ENCODE measurements around the gene MS4A15. TPM values are rescaled to one million over a fixed set of nuclear protein-coding genes. Genes with fewer than 3 reads are reported as not detected.
"Not testable (repeated sequence)": the region's sequence is repeated elsewhere in the genome, so short reads cannot be mapped to it uniquely, and the experiment has no call there.

The MS4A15 gene
- total RNA-seq, 1 donor from 2014 or later = not detected

DNA sequence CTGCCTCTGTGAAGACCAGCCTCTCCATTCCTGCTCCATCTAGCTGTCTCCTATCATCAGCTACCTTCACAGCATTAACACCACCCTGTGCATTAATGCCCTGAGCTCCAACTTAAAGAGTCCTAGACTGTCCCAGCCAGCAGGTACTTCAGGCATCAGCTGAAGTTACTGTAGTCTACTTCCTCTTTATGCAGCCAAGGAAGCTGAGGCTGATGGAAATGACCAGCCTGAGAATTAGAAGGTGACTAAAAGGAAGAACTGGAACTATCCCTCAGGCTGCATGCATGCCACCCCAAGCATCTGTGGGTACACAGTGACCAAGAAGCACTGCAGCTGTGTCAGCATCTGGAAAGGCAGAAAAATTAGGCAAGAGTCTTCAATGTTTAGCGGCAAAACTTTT, 56.7 kb downstream of the MS4A15 start:
- no peaks in the 10 kb centered on the region for H3K27me3 ChIP-seq (ENCODE audit: control insufficient read depth, insufficient read depth, low read length)
- TF ChIP-seq, protein P1, sequence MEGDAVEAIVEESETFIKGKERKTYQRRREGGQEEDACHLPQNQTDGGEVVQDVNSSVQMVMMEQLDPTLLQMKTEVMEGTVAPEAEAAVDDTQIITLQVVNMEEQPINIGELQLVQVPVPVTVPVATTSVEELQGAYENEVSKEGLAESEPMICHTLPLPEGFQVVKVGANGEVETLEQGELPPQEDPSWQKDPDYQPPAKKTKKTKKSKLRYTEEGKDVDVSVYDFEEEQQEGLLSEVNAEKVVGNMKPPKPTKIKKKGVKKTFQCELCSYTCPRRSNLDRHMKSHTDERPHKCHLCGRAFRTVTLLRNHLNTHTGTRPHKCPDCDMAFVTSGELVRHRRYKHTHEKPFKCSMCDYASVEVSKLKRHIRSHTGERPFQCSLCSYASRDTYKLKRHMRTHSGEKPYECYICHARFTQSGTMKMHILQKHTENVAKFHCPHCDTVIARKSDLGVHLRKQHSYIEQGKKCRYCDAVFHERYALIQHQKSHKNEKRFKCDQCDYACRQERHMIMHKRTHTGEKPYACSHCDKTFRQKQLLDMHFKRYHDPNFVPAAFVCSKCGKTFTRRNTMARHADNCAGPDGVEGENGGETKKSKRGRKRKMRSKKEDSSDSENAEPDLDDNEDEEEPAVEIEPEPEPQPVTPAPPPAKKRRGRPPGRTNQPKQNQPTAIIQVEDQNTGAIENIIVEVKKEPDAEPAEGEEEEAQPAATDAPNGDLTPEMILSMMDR (IDR thresholded peaks at IDR 0.05; ENCODE audit: insufficient read depth, low read length, severe bottlenecking) = no peak
- no peaks in the 10 kb centered on the region for H3K36me3 ChIP-seq (ENCODE audit: control insufficient read depth, insufficient read depth, low read length)
- H3K4me3 ChIP-seq (ENCODE audit: low read depth, low read length) = no peak overlapping the region
- FAIRE-seq (peak; percentile 36), DNase-seq (ENCODE audit: low read depth) (no peak)

DNA sequence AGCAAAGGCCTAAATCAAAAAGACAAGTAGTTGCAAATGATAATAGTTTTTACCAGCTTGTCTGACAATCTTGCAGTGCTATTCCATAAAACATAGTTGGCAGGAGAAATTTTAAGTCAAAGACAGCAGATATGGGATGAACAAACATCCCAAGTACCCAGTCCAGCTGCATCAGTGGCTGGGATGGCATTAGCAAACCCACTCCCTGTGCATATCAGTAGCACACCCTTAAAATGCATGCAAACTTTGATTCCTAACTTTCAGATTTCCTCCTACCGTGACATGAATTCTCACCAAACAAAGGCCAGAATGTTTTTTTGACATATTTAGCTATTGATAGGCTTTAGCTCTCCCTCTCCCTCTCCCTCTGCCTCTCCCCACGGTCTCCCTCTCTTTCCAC, 57.4 kb downstream of the MS4A15 start:
- no peak for FAIRE-seq
- TF ChIP-seq, protein P1 (IDR thresholded peaks at IDR 0.05; ENCODE audit: insufficient read depth, low read length, severe bottlenecking) = no peak
- Histone ChIP-seq H3K36me3 (ENCODE audit: control insufficient read depth, insufficient read depth, low read length) (no peaks in the 10 kb centered on the region), H3K27me3 (ENCODE audit: control insufficient read depth, insufficient read depth, low read length) (no peaks in the 10 kb centered on the region), H3K4me3 (ENCODE audit: low read depth, low read length) (no peak overlapping the region)
- no peak for DNase-seq (ENCODE audit: low read depth)

DNA sequence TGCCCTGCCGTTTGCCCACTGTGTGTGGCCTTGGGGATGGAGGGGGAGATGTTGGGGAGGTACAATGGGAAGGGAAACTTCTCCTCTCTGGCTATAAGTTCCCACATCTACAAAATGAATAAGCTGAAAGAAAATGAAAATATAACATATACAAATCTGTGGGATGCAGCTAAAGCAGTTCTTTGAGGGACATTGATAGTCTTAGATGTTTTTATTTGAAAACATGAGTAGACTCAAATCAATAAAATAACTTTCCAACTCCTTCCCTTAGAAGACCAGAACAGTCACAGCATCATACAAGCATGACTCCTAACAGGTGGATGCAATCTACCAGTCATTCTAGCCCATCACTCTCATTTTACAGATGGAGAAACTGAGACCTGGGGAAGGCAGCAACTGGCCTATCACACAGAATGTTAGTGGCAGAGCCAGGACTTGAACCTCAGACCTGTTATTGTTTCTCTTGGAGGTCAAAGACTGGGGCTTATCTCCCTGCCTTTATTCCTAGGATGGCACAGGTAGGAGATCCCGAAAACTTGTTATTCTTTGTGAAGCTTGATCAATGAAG, 60.0 kb downstream of the MS4A15 start:
- Histone ChIP-seq H3K4me3 (ENCODE audit: low read depth, low read length) (no peak overlapping the region), H3K36me3 (ENCODE audit: control insufficient read depth, insufficient read depth, low read length) (no peaks in the 10 kb centered on the region), H3K27me3 (ENCODE audit: control insufficient read depth, insufficient read depth, low read length) (no peaks in the 10 kb centered on the region)
- FAIRE-seq = peak; percentile 28
- TF ChIP-seq, protein P1 (IDR thresholded peaks at IDR 0.05; ENCODE audit: insufficient read depth, low read length, severe bottlenecking) = no peak
- DNase-seq (ENCODE audit: low read depth) = no peak

DNA sequence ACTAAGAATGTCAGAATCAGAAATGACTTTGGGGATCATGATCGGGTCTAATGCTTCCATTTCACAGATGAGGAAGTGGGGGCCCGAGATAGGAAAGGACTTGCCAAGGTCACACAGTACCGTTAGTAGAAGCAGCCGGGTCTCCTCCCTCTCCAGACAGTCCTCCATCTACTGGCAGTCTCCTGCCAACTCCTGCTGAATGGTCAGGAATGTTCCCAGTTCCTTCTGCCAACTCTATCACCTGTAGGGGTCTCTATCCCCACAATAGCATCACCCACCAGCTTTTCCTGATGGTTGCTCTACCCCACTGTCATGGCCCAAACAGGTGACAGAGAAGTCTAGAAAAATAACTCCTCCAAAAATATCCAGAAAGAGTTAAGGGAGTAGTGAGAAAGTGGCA, 61.4 kb downstream of the MS4A15 start:
- no peak for FAIRE-seq
- H3K4me3 ChIP-seq (ENCODE audit: low read depth, low read length) = no peak overlapping the region
- TF ChIP-seq, protein P1 (IDR thresholded peaks at IDR 0.05; ENCODE audit: insufficient read depth, low read length, severe bottlenecking) = no peak

DNA sequence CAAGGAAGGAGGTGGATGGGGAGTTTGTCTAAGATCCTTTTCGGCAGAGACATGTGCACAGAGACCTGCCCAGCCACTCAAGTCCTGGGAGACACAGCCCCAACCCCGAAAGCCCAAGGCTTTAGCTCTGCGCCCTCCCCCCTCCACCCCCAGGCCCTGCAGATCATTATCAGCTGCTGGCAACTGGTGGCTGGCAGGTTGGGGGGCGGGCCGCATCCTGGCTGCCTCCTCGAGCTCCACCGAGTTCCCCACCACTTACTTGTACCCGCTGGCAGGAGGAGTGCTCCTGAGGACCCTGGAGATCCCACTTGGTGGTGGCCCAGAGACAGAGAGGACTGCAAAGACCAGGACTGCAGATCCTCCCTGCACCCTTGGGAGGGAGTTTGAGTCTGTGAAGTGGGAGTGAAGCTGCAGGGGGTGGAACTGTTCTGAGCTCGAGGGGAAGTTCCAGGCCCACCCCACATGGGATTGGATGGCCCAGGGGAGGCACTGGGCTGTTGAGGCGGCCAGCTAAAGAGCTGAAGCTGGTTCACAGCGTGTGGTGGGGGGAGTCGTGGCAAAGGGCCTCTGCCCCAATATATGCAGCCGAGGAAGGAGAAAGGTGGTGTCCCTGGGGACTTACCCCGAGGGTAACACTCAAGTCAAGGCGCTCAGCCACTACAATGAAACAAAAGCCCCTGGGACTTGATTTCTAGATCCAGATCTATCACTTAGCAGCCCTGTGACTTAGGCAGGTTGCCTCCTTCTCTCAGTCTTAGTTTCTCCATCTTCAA, 65.3 kb downstream of the MS4A15 start:
- no peak for DNase-seq (ENCODE audit: low read depth)
- Histone ChIP-seq H3K36me3 (ENCODE audit: control insufficient read depth, insufficient read depth, low read length) (no peaks in the 10 kb centered on the region), H3K4me3 (ENCODE audit: low read depth, low read length) (no peak overlapping the region), H3K27me3 (ENCODE audit: control insufficient read depth, insufficient read depth, low read length) (no peaks in the 10 kb centered on the region)
- TF ChIP-seq, protein P1 (IDR thresholded peaks at IDR 0.05; ENCODE audit: insufficient read depth, low read length, severe bottlenecking) = no peak
- no peak for FAIRE-seq

More for the DNA sequence above, 61.4 kb downstream of the MS4A15 start:
- Histone ChIP-seq H3K27me3 (ENCODE audit: control insufficient read depth, insufficient read depth, low read length) (no peaks in the 10 kb centered on the region), H3K36me3 (ENCODE audit: control insufficient read depth, insufficient read depth, low read length) (no peaks in the 10 kb centered on the region)
- no peak for DNase-seq (ENCODE audit: low read depth)

DNA sequence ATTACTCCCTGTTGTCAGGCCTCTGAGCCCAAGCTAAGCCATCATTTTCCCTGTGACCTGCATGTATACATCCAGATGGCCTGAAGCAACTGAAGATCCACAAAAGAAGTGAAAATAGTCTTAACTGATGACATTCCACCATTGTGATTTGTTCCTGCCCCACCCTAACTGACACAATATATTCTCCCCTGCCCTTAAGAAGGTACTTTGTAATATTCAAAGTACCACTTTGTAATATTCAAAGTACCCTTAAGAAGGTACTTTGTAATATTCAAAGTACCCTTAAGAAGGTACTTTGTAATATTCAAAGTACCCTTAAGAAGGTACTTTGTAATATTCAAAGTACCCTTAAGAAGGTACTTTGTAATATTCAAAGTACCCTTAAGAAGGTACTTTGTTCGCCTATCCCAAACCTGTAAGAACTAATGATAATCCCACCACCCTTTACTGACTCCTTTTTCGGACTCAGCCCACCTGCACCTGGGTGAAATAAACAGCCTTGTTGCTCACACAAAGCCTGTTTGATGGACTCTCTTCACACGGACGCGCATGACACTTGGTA, 67.2 kb downstream of the MS4A15 start:
- not testable (repeated sequence) for H3K4me3 ChIP-seq (ENCODE audit: low read depth, low read length); H3K36me3 ChIP-seq (ENCODE audit: control insufficient read depth, insufficient read depth, low read length); H3K27me3 ChIP-seq (ENCODE audit: control insufficient read depth, insufficient read depth, low read length); FAIRE-seq; DNase-seq (ENCODE audit: low read depth)

Data from bronchial epithelial cell (primary cell).